ENCODE data around the gene CA5A. TPM values are rescaled to one million over a fixed set of nuclear protein-coding genes. Genes with fewer than 3 reads are reported as not detected.
"Not testable (repeated sequence)": the region's sequence is repeated elsewhere in the genome, so short reads cannot be mapped to it uniquely, and the experiment has no call there.

CA5A gene
- total and polyA plus RNA-seq, 5 donors = not detected

GRCh38 chr16:87919681-87919994 lies 16.7 kb downstream of the CA5A start:
- 86% methylated on average over 10 of the region's 10 CpGs for WGBS
- no peak overlapping the region for H3K27ac ChIP-seq (ENCODE audit: low read length)

DNA sequence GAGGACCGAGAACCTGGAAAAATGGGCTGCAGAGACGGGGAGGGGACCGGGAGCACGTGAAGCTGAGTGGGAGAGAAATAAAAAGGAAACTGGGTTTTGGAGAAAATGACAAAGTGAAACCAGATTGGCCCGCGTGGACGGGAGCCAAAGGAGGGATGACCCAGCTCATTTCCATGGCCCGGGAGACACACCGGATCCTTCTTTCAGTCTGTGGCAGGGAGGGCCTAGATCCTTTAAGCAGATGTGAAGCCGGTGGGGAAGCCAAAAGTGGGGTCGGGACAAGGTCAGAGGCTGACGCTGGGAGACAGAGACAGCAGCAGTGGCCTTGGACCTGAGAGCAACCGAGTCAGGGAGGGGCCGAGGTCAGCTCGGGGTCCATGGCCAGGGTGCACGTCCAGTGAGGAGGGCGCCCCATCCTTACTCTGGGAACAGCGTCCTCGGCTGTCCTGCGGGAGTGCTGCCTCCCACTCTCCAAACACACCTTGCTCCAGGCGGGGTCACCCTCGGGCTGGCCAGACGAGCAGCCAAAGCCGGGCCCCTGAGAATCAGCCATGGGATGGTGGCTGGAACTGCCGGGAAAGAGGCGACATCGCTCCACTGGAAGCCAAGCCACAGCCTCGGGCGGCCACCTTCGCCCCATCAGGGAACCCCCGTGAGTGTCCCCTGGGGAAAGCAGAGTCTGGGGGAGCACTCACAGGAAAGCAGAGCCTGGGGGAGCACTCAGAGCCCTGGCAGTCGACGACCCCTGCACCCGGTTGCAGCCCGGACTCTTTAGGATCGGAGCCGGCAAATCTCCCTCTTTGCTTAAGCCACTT lies 17.3 kb downstream of the CA5A start:
- Histone ChIP-seq H3K4me3 (ENCODE audit: low read length) (peak overlapping the region; percentile 7), H3K9me3 (ENCODE audit: control insufficient read depth, low read length) (no peaks in the 10 kb centered on the region), H3K27ac (ENCODE audit: low read length) (no peak overlapping the region), H3K4me1 (ENCODE audit: control insufficient read depth, insufficient read depth, low read length) (peaks cover 4% of the 10 kb centered on the region), H3K27me3 (ENCODE audit: control insufficient read depth, insufficient read depth) (no peaks in the 10 kb centered on the region)
- peak in 1 of 2 donors; percentile 15 for ATAC-seq
- intact Hi-C loops (cut with DNase I) = no loop called here
- DNase-seq = peak in 2 of 3 donors; percentile 39 to 65
- 59% methylated on average over 37 of the region's 37 CpGs for WGBS

More at GRCh38 chr16:87919681-87919994, 16.7 kb downstream of the CA5A start:
- no peaks in the 10 kb centered on the region for H3K9me3 ChIP-seq (ENCODE audit: control insufficient read depth, low read length)
- H3K4me3 ChIP-seq (ENCODE audit: low read length) = no peak overlapping the region
- ATAC-seq (no peak), DNase-seq (no peak)
- no peaks in the 10 kb centered on the region for H3K27me3 ChIP-seq (ENCODE audit: control insufficient read depth, insufficient read depth)
- intact Hi-C loops (cut with DNase I) = no loop called here
- peaks cover 4% of the 10 kb centered on the region for H3K4me1 ChIP-seq (ENCODE audit: control insufficient read depth, insufficient read depth, low read length)

DNA sequence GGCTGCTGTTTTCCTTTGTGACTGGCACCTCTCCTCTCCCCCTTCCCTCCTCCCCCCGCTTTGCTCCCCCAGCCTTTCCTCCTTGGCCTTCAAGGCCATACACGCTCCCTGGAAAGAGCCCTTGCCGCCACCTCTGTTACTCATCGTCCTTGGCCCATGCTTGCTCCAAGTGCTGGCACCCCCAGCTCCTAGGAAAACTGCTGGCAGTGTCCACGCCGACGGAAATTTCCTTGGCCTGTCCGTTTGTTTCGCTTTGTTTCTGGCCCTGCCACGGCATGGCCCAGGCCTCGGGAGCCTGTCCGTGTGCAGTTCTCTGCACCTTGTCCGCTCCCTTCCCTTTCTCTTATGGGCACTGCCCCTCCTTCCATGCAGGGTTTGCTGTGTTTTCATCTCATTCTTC lies 18.0 kb downstream of the CA5A start:
- ATAC-seq (peak in 1 of 2 donors; percentile 54), DNase-seq (peak in 2 of 3 donors; percentile 66 to 70)
- Histone ChIP-seq H3K4me3 (ENCODE audit: low read length) (peak overlapping the region; percentile 7), H3K27ac (ENCODE audit: low read length) (peak overlapping the region; percentile 10), H3K27me3 (ENCODE audit: control insufficient read depth, insufficient read depth) (no peaks in the 10 kb centered on the region), H3K9me3 (ENCODE audit: control insufficient read depth, low read length) (no peaks in the 10 kb centered on the region), H3K4me1 (ENCODE audit: control insufficient read depth, insufficient read depth, low read length) (peaks cover 4% of the 10 kb centered on the region)
- 74% methylated on average over 13 of the region's 13 CpGs for WGBS
- intact Hi-C loops (cut with DNase I) = no loop called here

DNA sequence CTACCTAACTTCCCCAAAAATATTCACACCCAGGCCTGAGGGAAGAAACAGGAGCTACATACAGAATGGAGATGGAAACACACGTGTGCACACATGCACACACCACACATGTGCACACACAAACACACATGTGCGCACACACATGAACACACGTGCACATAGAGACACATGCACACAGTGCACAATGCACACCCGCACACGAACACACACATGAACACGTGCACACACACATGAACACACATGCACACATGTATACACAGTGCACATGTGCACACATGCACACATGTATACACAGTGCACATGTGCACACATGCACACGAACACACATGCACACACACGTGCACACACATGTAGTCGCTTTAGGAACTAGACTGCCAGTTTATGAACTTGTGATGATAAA lies 18.8 kb downstream of the CA5A start:
- WGBS = 74% methylated on average over 9 of the region's 9 CpGs
- H3K27ac ChIP-seq (ENCODE audit: low read length) = no peak overlapping the region
- intact Hi-C loops (cut with DNase I) = no loop called here
- no peaks in the 10 kb centered on the region for H3K27me3 ChIP-seq (ENCODE audit: control insufficient read depth, insufficient read depth)
- ATAC-seq (no peak), DNase-seq (no peak)
- H3K4me3 ChIP-seq (ENCODE audit: low read length) = no peak overlapping the region
- no peaks in the 10 kb centered on the region for H3K9me3 ChIP-seq (ENCODE audit: control insufficient read depth, low read length)
- H3K4me1 ChIP-seq (ENCODE audit: control insufficient read depth, insufficient read depth, low read length) = peaks cover 4% of the 10 kb centered on the region

- intact Hi-C loops (cut with DNase I) = no loop called here
- Histone ChIP-seq H3K4me3 (ENCODE audit: low read length) (no peak overlapping the region), H3K4me1 (ENCODE audit: control insufficient read depth, insufficient read depth, low read length) (peaks cover 4% of the 10 kb centered on the region), H3K27me3 (ENCODE audit: control insufficient read depth, insufficient read depth) (no peaks in the 10 kb centered on the region), H3K9me3 (ENCODE audit: control insufficient read depth, low read length) (no peaks in the 10 kb centered on the region), H3K27ac (ENCODE audit: low read length) (no peak overlapping the region)
- WGBS = 92% methylated on average over 25 of the region's 25 CpGs
- ATAC-seq (no peak), DNase-seq (peak in 2 of 3 donors; percentile 14 to 39)
Measured at GRCh38 chr16:87914812-87915211, 21.5 kb downstream of the CA5A start.

- ATAC-seq; H3K4me1 ChIP-seq (ENCODE audit: control insufficient read depth, insufficient read depth, low read length); H3K4me3 ChIP-seq (ENCODE audit: low read length); H3K27me3 ChIP-seq (ENCODE audit: control insufficient read depth, insufficient read depth); H3K9me3 ChIP-seq (ENCODE audit: control insufficient read depth, low read length); intact Hi-C loops (cut with DNase I); H3K27ac ChIP-seq (ENCODE audit: low read length): not testable (repeated sequence)
- 79% methylated on average over 27 of the region's 27 CpGs for WGBS
- peak in 1 of 3 donors; percentile 14 for DNase-seq
Measured at GRCh38 chr16:87914021-87914725, 22.2 kb downstream of the CA5A start.

DNA sequence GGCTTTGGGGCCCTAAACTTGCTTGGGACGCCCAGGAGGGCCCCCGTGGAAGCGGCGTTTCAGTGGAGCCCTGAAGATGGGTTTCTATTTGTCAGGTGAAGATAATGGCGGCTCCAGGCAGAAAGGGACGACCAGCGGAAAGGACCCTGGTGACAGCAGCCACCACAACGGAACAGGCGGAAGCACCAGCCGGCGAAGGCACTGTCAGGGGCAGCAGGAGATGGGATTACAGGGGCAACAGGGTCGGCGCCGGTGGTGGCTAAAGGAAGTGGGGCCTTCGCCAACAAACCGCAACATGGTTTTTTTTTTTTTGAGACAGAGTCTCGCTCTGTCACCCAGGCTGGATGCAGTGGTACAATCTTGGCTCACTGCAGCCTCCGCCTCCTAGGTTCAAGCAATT lies 23.6 kb downstream of the CA5A start:
- intact Hi-C loops (cut with DNase I); ATAC-seq; H3K27ac ChIP-seq (ENCODE audit: low read length); H3K4me1 ChIP-seq (ENCODE audit: control insufficient read depth, insufficient read depth, low read length); H3K27me3 ChIP-seq (ENCODE audit: control insufficient read depth, insufficient read depth); H3K4me3 ChIP-seq (ENCODE audit: low read length); H3K9me3 ChIP-seq (ENCODE audit: control insufficient read depth, low read length): not testable (repeated sequence)
- 79% methylated on average over 18 of the region's 18 CpGs for whole genome bisulfite sequencing
- peak in 1 of 3 donors; percentile 9 for DNase-seq

DNA sequence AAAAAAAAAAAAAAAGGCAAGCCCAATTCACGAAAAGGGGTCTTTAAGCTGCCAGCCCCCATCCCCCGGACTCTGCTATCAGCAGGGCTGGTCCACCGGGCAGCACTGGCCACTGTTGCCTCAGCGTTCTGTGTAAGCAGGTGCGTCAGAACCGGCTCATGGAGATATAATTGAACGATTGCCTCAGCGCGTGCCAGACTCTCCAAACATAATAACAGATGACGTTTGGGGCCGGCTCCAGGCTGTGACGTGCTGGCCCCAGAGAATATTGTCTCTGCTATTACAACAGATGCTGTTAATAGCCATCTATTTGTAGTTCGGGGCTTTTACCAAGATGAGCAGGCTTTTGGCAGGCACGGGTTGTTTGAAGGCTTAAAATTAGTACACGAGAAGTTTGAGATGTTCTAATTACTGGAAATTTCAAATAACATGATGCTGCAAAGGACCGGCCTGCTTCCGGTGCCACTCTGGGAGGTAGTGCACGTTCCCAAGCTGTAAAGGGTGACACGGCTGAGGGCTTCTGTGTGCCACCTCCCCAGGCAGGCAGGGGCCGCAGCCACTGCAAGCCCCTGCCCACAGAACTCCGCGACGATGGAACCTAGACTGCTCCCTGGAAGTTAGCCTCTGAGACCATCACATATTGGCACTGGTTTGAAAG lies 25.1 kb downstream of the CA5A start:
- H3K4me3 ChIP-seq (ENCODE audit: low read length); H3K9me3 ChIP-seq (ENCODE audit: control insufficient read depth, low read length); intact Hi-C loops (cut with DNase I); H3K27ac ChIP-seq (ENCODE audit: low read length); H3K27me3 ChIP-seq (ENCODE audit: control insufficient read depth, insufficient read depth); H3K4me1 ChIP-seq (ENCODE audit: control insufficient read depth, insufficient read depth, low read length): not testable (repeated sequence)
- DNase-seq (peak; percentile 84 to 87 (median 86)), ATAC-seq (peak; percentile 88 to 92)
- 36% methylated on average over 23 of the region's 23 CpGs for WGBS

GRCh38 chr16:87909203-87909935 lies 27.0 kb downstream of the CA5A start:
- not testable (repeated sequence) for H3K4me3 ChIP-seq (ENCODE audit: low read length); H3K27ac ChIP-seq (ENCODE audit: low read length); H3K4me1 ChIP-seq (ENCODE audit: control insufficient read depth, insufficient read depth, low read length); H3K9me3 ChIP-seq (ENCODE audit: control insufficient read depth, low read length); H3K27me3 ChIP-seq (ENCODE audit: control insufficient read depth, insufficient read depth)
- peak; percentile 68 to 89 (median 87) for DNase-seq
- peak in 1 of 2 donors; percentile 48 for ATAC-seq
- WGBS = 34% methylated on average over 36 of the region's 36 CpGs
- intact Hi-C loops (cut with DNase I) = loop anchor here in 1 of 4 donors (10.0 kb wide), 1 partner anchor 135 kb away; no protein-coding TSS in a partner anchor

DNA sequence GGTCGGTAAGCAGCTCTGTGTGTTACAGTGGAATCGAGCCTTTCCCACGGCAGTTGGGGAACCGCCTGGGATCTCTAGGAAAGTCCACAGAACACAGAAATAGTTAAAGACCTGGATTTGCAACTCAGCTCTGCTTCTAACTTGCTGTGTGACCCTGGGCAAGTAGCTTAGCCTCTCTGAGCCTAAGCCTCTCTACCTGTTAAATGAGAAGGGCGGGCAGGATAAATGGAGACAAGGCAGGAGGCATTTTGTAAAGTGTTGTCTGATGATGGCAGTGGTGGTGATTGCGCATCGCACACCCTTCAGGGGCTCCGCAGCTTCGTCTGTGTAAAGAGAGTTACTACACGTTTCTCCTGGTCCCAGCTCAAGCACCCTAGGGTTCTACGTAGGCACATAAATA lies 28.2 kb downstream of the CA5A start:
- H3K27ac ChIP-seq (ENCODE audit: low read length); DNase-seq; ATAC-seq; H3K4me3 ChIP-seq (ENCODE audit: low read length); H3K4me1 ChIP-seq (ENCODE audit: control insufficient read depth, insufficient read depth, low read length); H3K9me3 ChIP-seq (ENCODE audit: control insufficient read depth, low read length); H3K27me3 ChIP-seq (ENCODE audit: control insufficient read depth, insufficient read depth): not testable (repeated sequence)
- intact Hi-C loops (cut with DNase I) = loop anchor here in 1 of 4 donors (10.0 kb wide), 1 partner anchor 133 kb away; no protein-coding TSS in a partner anchor
- WGBS = 85% methylated on average over 11 of the region's 11 CpGs

Data from right cardiac atrium (tissue), 5 donors.